SH-SY5Y (cell line): Measurements from ENCODE around the gene KCNK6.

ENCODE experiments used
- GATA2 ChIP-seq: IDR thresholded peaks from 2 replicates; pipeline ENCODE4 v1.6.1; 2011; ENCODE audit warnings: mild to moderate bottlenecking, low read depth, low read length
- GATA3 ChIP-seq: IDR thresholded peaks from 2 replicates; pipeline ENCODE4 v1.6.1; 2011; ENCODE audit warnings: low read depth, mild to moderate bottlenecking, low read length, moderate library complexity

DNA sequence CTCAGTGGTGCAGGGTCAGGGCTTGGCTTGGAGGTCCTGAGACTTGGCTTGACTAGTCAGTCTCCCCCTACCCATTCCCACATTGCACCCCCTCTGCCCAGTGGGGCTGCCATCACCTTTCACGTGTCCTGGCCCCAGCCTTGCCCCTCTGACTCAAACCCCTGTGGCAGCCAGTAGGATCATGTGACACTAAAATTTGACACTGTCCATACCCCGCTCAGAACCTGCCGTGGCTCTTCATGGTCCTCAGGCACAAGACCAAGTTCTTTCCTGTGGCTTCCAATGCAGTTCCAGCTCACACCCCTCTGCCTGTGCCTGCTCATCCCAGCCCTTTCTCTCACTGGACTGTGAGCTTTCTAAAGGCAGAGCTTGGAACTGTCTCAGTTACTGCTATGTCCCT is 56.9 kb downstream of the KCNK6 start:
- TF ChIP-seq GATA2 (no peak), GATA3 (no peak)
